AG09309 (cell line): ENCODE results near the gene PIGS.

Experiments
- DNase-seq: peaks from one replicate; pipeline ENCODE4 v3.0.0-alpha.2; 2010; ENCODE audit warnings: low read depth
- H3K4me3 ChIP-seq: 2 replicates; pipeline ENCODE4 v1.5.1; 2011; ENCODE audit warnings: mild to moderate bottlenecking, low read depth, low read length, moderate library complexity; ENCODE audit not compliant: control insufficient read depth
- TF ChIP-seq, protein P1 (sequence below): IDR thresholded peaks from 2 replicates; pipeline ENCODE4 v1.5.1; 2011; ENCODE audit warnings: mild to moderate bottlenecking, low read depth, low read length, inconsistent platforms; ENCODE audit not compliant: insufficient read depth, control insufficient read depth; ENCODE audit errors: missing control alignments

The PIGS gene

DNA sequence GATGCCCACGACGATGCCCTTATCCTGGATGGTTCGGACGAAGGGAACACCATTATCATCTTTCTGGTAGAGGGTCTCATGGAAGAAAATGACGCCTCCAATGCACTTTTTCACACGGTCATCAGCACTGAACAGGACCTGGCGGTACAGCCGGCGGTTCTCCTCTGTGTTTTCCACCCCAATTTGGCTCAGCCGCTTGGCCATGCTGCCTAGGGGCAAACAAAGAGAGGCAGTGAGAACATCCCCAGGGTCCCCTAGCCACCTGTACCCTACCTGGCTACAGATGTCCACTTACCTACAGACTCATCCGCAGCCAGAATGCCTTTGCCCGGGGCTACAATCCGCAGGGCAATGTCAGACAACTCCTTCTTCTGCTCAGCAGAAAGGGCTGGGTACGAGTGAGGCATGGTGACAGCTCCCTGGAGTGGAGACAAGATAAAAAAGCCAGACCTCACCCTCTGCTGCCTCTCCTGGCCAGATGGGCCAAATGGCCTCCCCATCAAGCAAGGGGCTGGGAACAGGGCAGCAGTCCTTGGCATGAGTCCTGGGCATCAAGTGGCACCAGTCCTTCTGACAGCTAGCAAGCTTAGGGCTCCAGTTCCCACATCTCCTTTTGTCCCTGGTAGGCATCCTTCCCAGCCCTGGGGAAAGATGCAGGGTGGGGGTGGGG, 3.9 kb upstream of the PIGS start:
- no peak overlapping the region for H3K4me3 ChIP-seq
- no peak for DNase-seq
- TF ChIP-seq, protein P1, sequence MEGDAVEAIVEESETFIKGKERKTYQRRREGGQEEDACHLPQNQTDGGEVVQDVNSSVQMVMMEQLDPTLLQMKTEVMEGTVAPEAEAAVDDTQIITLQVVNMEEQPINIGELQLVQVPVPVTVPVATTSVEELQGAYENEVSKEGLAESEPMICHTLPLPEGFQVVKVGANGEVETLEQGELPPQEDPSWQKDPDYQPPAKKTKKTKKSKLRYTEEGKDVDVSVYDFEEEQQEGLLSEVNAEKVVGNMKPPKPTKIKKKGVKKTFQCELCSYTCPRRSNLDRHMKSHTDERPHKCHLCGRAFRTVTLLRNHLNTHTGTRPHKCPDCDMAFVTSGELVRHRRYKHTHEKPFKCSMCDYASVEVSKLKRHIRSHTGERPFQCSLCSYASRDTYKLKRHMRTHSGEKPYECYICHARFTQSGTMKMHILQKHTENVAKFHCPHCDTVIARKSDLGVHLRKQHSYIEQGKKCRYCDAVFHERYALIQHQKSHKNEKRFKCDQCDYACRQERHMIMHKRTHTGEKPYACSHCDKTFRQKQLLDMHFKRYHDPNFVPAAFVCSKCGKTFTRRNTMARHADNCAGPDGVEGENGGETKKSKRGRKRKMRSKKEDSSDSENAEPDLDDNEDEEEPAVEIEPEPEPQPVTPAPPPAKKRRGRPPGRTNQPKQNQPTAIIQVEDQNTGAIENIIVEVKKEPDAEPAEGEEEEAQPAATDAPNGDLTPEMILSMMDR, result no peak

DNA sequence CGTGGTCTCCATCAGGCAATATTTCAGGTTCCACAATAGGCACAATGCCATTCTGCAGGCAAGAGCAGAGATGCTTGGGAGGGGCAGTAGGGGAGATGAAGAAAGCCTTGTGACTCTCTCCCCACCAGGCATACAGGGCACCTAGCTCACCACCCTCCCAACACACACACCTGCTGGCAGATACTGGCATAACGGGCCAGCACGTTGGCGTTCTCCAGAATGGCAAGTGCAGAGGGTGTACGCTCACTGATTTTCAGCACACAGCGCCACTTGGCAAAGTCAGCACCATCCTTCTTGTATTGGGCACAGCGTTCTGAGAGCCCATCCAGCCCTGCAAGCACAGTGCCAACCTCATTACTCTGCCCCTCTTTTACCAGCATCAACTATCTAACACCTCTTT, 3.2 kb upstream of the PIGS start:
- DNase-seq, result no peak
- TF ChIP-seq, protein P1, result no peak
- no peak overlapping the region for H3K4me3 ChIP-seq

DNA sequence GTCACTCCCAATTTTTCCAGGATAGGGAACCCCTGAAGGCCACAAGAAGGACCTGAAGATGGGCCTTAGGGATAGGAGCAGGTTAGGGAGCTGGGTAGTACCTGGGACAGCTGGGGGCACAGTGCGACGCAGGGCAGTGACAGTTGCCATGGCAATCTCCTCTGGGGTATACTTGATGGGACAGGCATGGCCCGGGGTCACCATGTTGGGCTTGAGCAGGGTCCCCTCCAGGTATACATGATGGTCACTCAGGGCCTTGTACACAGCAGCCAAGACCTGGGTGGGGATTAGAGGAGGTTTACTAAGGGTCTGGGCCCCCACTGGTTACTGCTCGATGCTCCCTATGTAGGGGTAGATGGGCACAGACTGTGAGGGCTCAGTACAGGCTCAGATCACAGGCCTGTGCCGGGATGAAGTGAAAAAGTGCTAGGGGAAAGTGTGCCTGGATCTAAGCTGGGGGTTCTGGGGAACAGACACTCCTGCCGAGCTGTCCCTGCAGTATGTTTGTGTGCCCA, 2.7 kb upstream of the PIGS start:
- no peak overlapping the region for H3K4me3 ChIP-seq
- TF ChIP-seq, protein P1, result no peak
- DNase-seq, result no peak

DNA sequence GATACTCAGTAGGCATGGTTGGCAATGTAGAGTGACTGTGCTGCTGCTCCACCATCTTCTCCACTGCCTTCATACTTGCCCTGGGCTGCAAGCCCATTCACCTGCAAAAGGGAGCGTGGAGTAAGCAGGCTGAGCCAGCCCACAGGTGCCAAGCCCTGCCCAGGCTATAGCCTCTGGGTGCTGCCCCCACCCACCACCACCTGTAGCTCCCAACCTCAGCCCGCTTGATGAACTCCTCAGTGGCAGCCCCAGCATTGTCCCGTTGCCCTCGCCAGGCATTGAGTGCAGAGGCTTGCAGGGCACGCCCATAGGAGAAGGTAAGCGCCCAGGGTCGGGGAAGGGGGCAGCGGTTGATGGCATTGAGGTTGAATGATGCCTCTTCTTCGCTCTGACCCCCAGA, 2.2 kb upstream of the PIGS start:
- DNase-seq, result no peak
- no peak overlapping the region for H3K4me3 ChIP-seq
- TF ChIP-seq, protein P1, result no peak

DNA sequence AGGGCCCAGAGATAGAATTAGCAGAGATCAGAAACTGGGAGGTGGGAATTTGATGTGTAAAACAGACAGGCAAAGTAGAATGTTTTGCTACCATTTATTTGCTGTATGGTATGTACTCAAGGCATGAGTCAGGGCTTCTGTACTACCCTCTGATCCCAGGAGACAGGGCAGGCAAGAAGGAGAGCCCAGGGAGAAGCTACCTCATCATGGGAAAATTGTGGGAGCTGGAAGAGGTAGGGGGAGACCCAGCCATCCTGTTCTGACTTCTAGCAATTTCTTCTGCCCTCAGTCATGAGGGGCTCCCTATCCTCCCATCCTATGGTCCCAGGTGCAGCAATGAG, 1.7 kb upstream of the PIGS start:
- no peak overlapping the region for H3K4me3 ChIP-seq
- DNase-seq, result no peak
- TF ChIP-seq, protein P1, result no peak

DNA sequence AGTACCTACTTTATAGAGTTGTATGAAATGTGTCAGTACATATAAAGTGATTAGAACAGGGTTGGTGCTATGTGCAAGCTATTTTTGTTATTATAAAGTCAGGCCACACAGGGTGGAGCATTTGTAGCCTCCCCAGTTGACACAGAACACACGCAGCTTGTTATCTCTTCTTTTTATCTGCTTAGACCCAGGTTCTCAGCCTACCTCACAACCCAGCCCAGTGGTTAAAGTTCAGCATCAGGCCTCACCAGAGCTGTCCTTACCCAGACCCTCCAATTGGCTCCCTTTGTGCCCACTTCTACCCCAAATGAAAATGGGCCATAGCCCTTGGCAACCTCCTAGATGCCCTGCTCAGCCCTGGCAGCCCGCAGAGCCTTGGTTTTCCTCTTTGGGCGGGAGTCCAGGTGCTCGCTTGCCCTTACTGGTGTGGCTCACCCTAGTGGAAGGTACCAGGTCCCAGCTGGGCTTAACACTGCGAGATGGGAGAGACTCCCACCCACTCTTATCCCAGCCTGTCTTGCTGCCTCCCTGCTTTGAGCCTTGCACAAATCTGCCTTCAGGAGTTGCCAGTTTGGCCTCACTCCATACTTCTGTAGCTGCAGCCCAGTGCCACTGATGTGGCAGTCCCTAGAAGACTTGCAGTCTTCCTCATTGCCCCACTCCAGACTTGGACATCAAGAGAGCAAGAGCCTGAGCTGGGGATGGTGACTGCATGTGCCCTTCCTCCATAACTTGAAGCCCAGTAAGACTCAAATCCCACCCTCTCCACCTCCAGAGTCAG, 1.1 kb upstream of the PIGS start:
- DNase-seq, result no peak
- no peak overlapping the region for H3K4me3 ChIP-seq
- TF ChIP-seq, protein P1, result no peak
